ENCODE data around the gene NUTM2A.
"Not testable (repeated sequence)": the region's sequence is repeated elsewhere in the genome, so short reads cannot be mapped to it uniquely, and the experiment has no call there.

- not testable (repeated sequence) for TF ChIP-seq POLR2AphosphoS5, CTCF, EP300 (IDR thresholded peaks at IDR 0.05)
These were observed 55.6 kb downstream of the NUTM2A start for GRCh38 chr10:87280749-87281392.
